NT2/D1 (cell line): ENCODE results near the gene INCENP.

Source experiments
- SUZ12 ChIP-seq: IDR thresholded peaks from 2 replicates; pipeline ENCODE4 v1.6.1; 2011; ENCODE audit not compliant: insufficient read length, insufficient read depth; ENCODE audit errors: extremely low read depth
- YY1 ChIP-seq: IDR thresholded peaks from 2 replicates; pipeline ENCODE4 v1.6.1; 2011; ENCODE audit not compliant: insufficient read length, insufficient read depth
- ZNF274 ChIP-seq: IDR thresholded peaks from 2 replicates; pipeline ENCODE4 v1.6.1; 2011; ENCODE audit warnings: mild to moderate bottlenecking, low read depth, low read length

DNA sequence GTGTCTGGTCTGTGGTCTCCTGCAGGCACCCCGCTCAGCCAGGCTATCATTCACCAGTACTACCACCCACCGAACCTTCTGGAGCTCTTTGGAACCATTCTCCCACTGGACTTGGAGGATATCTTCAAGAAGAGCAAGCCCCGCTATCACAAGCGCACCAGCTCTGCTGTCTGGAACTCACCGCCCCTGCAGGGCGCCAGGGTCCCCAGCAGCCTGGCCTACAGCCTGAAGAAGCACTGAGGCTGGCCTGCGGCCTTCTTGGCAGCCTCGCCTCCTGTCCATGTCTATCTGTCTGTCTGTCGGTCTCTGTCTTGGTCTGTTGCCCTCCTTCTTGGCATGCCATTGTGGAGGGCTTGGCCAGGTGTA lies 27.9 kb downstream of the INCENP start:
- no peak for TF ChIP-seq ZNF274
- no peak for TF ChIP-seq YY1
- no peak for TF ChIP-seq SUZ12
